ENCODE measurements around the gene GTPBP4. TPM values are rescaled to one million over a fixed set of nuclear protein-coding genes. Genes with fewer than 3 reads are reported as not detected.

Gene GTPBP4
- total RNA-seq, 1 donor: 26.5 TPM

DNA sequence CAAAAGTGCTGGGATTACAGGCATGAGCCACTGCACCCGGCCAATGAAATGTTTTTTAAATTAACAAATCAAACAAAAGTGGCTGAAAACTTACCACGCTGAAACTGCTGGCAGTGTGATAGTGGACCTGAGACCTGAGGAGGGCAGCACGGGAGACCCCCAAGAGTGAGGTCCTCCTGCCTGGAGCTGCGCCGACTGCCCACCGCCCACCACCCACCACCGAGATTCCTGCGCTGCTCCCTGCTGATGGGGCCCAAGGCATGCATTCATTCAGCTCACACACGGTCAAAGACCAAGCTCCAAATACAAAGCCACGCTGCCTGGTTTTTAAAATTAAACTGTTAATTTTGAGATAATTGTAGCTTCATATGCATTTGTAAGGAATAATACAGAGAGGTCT, 40.4 kb upstream of the GTPBP4 start:
- H3K4me3 ChIP-seq (ENCODE audit: low read depth, low read length): no peak overlapping the region
- no peak for DNase-seq (ENCODE audit: low read depth)
- TF ChIP-seq, protein P1, sequence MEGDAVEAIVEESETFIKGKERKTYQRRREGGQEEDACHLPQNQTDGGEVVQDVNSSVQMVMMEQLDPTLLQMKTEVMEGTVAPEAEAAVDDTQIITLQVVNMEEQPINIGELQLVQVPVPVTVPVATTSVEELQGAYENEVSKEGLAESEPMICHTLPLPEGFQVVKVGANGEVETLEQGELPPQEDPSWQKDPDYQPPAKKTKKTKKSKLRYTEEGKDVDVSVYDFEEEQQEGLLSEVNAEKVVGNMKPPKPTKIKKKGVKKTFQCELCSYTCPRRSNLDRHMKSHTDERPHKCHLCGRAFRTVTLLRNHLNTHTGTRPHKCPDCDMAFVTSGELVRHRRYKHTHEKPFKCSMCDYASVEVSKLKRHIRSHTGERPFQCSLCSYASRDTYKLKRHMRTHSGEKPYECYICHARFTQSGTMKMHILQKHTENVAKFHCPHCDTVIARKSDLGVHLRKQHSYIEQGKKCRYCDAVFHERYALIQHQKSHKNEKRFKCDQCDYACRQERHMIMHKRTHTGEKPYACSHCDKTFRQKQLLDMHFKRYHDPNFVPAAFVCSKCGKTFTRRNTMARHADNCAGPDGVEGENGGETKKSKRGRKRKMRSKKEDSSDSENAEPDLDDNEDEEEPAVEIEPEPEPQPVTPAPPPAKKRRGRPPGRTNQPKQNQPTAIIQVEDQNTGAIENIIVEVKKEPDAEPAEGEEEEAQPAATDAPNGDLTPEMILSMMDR (IDR thresholded peaks at IDR 0.05; ENCODE audit: insufficient read depth, low read length): no peak

DNA sequence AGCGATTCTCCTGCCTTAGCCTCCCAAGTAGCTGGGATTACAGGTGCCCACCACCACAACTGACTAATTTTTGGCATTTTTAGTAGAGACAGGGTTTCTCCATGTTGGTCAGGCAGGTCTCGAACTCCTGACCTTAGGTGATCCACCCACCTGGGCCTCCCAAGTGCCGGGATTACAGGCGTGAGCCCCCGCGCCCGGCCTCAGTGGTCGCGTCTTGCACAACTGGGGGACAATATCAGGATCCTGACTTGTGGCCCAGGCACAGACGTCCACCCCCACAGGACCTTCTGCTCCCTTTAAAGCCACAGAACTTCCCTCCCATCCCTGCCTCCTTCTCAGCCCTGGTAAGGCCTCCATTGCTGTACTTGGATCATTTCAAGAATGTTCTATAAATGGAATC, 39.9 kb upstream of the GTPBP4 start:
- H3K4me3 ChIP-seq (ENCODE audit: low read depth, low read length): no peak overlapping the region
- DNase-seq (ENCODE audit: low read depth): no peak
- TF ChIP-seq, protein P1 (IDR thresholded peaks at IDR 0.05; ENCODE audit: insufficient read depth, low read length): no peak

DNA sequence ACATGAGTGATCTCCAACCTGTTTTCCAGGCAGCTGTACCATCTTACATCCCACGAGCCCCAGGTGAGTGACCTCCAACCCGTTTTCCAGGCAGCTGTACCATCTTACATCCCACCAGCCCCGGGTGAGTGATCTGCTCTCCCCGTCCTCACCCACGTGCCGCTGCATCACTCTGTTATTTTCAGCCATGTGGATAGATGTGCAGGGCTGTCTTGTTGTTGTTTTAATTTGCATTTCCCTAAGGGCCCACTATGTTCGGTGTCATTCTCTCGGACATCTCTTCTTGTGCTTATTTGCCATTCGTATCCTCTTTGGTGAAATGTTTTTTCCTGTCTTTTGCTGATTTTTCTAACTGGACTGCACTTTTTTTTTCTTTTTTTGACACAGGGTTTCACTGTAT, 38.8 kb upstream of the GTPBP4 start:
- TF ChIP-seq, protein P1 (IDR thresholded peaks at IDR 0.05; ENCODE audit: insufficient read depth, low read length): no peak
- no peak for DNase-seq (ENCODE audit: low read depth)
- H3K4me3 ChIP-seq (ENCODE audit: low read depth, low read length): no peak overlapping the region

DNA sequence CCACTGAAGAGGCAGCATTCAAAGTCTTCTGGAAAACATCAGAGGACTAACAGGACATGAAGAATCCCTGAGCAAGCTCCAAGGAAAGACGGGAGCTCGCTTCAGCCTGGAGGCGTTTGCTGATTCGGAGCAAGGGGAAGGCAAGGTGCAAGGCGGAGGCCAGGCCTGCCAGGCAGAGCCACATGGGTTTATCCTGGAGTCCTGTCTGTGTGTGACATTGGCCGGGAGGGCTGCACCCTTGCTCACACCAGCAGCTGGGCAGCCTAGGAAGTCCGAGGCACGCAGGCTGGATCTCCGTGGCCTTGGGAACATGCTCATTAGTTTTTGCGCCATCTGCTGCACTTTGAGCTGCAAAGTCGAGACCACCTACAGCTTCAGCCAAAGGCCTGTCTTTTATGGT, 34.4 kb upstream of the GTPBP4 start:
- H3K4me3 ChIP-seq (ENCODE audit: low read depth, low read length): no peak overlapping the region
- DNase-seq (ENCODE audit: low read depth): no peak
- TF ChIP-seq, protein P1 (IDR thresholded peaks at IDR 0.05; ENCODE audit: insufficient read depth, low read length): no peak

GRCh38 chr10:954396-954795, 33.8 kb upstream of the GTPBP4 start:
- no peak overlapping the region for H3K4me3 ChIP-seq (ENCODE audit: low read depth, low read length)
- TF ChIP-seq, protein P1 (IDR thresholded peaks at IDR 0.05; ENCODE audit: insufficient read depth, low read length): no peak

GRCh38 chr10:955127-955819, 33.0 kb upstream of the GTPBP4 start:
- no peak overlapping the region for H3K4me3 ChIP-seq (ENCODE audit: low read depth, low read length)
- no peak for DNase-seq (ENCODE audit: low read depth)
- TF ChIP-seq, protein P1 (IDR thresholded peaks at IDR 0.05; ENCODE audit: insufficient read depth, low read length): no peak

More at GRCh38 chr10:954396-954795, 33.8 kb upstream of the GTPBP4 start:
- no peak for DNase-seq (ENCODE audit: low read depth)

DNA sequence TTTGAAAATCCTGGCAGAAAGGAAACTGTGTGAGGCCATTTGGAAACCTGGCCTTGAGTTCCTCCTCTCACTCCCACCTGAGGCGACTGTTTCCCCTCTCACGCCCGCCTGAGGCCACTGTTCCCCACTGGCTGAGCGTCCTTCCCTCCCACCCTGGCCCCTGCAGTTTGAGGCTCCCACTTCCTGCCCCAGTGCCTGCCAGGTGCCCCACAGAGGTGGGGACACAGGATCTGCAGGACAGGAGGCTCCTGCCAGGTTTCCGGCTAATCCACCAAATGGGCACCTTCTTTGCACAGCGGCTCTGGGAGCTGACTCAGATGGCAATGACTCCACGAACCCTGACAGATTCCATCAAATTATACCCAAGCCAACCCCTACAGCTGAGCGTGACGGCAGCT, 32.4 kb upstream of the GTPBP4 start:
- H3K4me3 ChIP-seq (ENCODE audit: low read depth, low read length): no peak overlapping the region
- no peak for DNase-seq (ENCODE audit: low read depth)
- TF ChIP-seq, protein P1 (IDR thresholded peaks at IDR 0.05; ENCODE audit: insufficient read depth, low read length): no peak
